Fibroblast of peridontal ligament (primary cell): Measurements from ENCODE around the gene GORAB.

Experiments
- DNase-seq: peaks from one replicate; pipeline ENCODE4 v3.0.0-alpha.2; 2010; ENCODE audit errors: extremely low read depth

GORAB gene

DNA sequence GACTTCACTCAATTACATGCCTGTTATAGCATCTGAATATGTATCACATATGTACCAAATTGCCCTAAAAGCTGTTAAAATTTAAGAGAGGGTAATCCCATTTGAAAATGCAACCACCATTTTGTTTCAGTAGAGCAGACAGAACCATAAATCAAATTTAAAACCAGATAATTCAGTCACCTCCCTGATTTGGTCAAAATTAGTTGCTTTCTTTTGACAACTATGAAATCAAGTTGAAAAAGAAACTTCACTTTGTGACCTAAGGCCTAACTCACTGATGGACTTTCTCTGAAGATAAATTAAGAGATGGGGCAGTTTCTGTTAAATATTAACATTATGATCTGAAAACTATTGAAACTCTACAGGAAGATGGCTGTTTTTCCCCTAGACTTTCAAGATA is 6.7 kb downstream of the GORAB start:
- DNase-seq = no peak

DNA sequence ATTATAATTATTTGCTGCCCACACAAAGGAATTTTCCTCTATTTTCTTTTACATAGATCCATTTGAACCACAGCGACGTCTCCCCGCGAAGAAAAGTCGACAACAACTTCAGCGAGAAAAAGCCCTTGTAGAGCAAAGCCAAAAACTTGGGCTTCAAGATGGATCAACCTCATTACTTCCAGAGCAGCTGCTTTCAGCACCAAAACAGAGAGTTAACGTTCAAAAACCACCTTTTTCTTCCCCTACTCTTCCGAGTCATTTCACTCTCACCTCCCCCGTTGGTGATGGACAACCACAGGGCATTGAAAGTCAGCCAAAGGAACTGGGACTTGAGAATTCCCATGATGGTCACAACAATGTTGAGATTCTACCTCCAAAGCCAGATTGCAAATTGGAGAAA is 7.2 kb downstream of the GORAB start:
- DNase-seq = no peak

DNA sequence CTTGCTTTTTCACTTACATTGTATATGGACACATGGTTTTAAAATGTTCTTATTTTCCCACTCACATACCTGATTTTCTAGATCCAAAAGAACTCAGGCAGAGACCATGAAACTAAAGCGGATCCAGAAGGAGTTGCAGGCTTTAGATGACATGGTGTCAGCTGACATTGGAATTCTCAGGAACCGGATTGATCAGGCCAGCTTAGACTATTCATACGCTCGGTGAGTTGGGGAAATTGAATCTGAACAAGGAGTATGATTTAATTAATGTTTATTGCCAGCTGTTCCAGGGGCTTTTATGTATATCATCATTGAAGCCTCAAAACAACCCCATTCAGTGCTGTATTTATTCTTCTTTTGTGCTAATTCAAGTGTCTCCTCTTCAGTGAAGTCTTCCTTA is 12.7 kb downstream of the GORAB start:
- no peak for DNase-seq

DNA sequence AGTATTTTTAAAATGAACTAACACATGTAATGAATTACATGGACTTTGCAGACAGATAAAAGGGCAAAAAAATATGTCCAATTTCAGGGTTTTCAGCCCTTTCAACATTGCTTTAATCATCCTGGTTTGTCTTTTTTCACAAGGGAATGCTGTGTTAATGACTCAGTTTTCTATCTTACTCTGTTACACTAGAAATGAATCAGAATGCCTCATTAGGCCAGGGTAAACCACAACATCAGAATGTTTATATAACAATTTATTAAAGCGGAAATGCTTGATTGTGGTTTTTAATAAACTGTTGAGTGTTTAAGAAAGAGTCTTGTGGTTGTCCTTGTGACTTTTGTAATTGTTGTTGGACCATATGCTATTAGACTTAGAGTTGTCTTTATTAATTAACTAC is 13.5 kb downstream of the GORAB start:
- peak; percentile 92 for DNase-seq

DNA sequence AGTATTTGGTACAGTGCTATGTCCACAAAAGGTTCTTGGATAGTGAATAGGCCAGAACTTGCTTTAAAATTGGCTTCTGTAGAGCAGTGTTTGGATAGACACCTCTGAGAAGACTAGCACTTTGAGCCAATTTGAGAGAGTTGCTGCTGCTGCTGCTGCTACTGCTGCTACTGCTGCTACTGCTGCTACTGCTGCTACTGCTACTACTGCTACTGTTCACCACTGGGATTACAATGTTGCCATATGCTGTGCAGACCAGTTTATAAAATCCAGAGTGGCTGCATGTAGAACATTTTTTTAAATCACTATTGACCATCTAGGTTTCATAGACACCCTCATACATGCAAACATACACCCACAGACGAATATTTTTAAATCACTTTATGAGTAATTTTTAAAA is 15.3 kb downstream of the GORAB start:
- DNase-seq = no peak

DNA sequence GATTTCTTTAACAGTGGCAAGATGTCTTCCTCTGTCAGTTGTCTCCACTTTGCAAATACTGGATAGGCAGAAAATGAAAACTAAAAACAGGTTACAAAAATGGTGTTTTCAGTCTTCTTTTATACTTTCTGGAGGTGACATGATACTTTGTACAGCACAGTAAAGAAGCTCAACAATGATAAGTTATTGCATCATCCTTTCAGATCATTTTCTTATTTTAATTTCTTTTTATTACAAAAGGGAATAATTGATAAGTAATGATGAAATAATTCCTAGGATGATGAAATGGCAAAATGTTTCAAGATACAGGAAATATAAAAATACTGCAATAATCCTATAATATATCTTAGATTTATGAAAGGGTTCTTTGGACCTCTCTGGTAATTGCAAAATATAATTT is 16.5 kb downstream of the GORAB start:
- no peak for DNase-seq

DNA sequence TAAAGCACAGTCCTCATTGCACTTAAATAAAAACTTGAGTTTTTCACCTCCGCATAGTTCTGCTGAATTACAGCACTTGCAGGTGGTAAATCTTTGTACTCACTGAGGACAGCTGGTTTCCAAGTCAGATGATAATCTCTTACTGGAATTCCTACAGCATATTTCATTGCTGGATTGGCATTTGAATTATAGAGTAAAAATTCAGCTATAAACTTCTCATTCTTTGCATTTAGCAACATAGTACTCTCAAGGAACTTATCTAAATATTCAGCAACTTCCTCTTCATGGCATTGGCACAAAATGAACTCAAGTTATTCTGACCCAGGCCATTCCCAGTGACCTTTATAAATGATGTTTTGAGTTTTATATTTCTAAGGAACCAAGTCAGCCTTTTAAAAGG is 23.4 kb downstream of the GORAB start:
- DNase-seq = peak; percentile 56

DNA sequence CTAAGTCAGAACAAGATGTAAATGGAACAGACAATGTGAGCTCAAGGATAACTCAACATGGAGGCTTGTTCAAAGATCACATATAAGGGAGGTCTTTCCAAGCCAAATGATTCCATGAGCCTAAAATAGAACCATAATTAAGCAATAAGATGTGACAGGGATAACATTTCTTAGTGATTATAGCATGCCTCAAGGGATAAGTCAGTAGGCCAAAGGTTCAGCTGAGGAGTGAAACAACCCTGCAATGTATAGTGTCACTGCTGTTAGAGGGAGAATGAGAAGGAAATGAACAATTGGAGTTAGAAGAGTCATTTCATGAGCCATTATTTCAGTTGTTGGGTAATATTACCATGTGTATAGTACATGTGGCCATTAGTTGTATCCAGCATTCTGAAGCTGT is 25.0 kb downstream of the GORAB start:
- DNase-seq = peak; percentile 66

DNA sequence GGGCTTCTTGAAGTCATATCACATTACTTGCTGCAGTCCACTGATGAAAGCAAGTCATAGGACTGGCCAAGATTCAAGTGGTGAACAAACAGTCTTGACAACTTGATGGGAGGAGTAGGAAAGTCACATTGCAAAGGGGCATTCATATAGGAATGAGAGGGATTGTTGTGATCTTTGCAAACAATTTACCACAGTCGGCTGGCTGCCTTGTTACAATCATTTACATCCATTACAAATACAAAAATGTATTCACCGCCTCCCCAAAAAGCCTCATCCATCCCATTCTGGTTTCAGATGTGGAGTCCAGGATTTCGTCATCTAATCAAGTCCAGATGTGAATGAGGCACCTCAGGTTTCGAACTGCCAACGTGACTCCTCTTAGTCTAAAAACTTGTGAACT is 26.8 kb downstream of the GORAB start:
- peak; percentile 64 for DNase-seq

DNA sequence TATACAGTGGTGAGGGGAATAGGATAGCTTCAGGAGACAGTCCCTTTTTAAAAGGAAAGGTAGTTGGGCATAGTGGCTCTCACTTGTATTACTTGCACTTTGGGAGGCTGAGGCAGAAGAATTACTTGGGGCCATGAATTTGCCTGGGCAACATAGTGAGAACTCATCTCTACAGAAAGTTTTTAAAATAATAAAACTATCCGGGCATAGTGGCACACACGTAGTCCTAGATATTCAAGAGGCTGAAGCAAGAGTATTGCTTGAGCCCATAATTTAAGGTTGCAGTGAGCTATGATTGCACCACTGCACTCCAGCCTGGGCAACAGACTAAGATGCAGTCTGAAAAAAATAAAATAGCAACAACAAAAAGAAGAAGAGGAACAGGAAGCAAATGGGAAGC is 27.2 kb downstream of the GORAB start:
- no peak for DNase-seq

DNA sequence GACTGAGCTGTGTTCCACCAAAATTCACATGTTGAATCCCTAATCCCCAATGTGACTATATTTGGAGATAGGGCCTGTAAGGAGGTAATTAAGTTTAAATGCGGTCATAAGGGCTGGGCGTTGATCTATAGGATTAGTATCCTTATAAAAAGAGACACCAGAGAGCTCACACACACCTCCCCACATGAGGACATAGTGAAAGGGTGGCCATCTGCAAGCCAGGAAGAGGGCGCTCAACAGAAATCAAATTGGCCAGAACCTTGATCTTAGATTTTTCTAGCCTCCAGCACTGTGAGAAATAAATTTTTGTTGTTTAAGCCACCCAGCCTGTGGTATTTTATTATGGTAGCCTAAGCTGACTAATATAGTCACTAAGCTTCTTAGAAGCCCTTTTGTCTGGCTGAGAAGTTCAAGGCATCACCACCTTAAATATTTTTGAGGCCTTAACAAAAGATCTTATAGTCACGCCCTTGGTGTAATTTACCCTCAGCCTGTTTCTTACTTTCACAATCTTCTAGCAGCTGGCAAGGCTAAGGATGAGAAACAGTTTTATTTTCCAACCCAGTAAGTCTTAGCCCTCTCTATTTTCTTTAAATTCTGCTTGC is 28.8 kb downstream of the GORAB start:
- no peak for DNase-seq

DNA sequence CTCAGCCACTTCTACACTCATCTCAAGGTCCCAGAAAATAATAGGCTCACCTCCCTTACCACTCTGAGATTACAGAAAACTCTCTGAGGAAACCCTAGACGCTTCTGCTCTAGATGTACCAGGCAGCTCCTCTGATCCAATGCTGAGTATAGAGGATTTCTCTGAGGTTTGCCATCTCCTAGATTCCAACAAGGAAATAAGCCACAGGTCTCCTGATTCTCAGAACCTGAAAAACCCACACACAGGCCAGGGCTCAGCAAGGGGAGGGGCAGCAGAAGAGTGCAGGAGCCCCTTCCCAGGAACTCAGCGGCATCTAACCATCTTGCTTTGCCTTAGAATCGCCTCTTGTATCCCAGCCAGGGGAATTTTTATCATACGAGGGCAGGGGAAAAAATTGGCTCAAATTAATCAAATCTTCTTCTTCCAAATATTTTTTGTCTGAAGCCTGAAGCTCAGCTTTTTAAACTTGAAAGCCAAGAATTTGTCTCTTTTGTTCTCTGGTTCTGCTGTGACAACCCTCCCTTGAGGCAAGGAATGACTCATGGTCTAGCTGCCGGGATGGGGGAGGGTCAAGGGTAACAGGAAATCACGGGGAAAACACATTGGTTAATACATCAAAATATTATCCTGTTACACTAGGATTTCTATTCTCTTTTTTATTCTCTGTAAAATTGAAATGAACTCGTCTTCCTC is 30.8 kb downstream of the GORAB start:
- DNase-seq = peak; percentile 92

DNA sequence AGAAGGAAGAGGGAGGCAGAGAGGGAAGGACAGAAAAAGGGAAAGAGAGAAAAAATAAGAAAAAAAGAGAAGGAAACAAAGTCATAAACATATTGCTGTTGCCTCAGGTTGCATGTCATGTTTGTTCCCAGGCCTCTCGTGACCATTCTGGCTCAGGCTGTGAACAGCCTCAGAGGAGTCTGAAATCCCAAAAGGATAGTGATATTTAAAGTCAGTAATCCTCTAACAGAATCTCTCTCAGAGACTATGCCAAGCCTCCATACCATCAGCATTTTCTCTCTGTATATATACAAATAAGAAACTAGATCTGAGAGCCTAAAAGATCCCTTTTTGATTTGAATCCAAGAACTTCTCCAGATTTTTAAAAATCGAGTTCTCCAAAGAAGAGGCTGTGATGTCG is 35.2 kb downstream of the GORAB start:
- peak; percentile 59 for DNase-seq

DNA sequence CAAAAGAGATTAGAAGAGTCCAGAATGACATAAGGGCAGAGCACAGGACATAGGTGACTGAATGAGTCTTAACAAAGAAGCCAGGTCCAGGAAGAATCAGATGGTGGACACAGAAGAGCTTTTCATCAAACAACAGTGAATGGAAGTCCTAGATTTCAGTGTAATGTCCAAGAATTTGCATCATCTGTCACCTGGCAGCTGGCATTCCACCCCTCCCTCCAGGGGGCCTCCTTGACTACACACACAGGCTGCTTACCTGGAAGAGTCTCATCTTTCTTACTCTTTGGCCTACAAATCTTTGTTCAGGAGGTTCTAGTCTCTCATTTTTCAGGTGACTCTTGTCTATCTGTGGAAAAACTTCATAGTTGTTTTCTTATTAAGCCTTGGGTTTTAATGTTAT is 36.2 kb downstream of the GORAB start:
- DNase-seq = no peak

DNA sequence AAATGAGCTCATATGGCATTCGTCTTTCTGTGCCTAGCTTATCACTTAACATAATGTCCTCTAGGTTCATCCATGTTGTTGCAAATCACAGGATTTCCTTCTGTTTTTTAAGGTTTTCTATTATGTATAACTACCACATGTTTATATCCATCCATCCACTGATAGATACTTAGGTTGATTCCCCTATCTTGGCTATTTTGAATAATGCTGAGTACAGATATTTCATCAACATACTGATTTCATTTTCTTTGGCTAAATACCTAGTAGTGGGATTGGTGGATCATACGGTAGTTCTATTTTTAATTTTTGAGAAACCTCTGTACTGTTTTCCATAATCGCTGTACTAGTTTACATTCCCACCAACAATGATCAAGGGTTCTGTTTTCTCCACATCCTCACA is 45.0 kb downstream of the GORAB start:
- no peak for DNase-seq

DNA sequence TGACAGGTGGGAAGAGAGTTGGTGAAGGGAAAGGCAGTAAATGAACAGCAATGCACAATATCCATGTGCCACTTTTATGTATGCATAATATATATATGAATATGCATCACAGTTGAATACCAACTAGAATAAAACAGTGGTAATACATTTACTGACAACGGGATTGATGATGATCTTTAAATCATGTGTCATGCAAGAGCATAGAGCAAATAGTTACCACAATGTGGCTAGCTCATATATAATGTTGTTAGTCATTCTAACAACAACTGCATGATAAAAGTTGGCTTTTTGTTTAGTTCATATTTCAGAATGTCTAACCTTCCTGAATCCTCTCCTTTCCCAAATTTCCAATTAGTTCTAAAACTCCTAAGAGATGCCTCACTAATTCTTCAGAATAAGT is 46.4 kb downstream of the GORAB start:
- peak; percentile 25 for DNase-seq

DNA sequence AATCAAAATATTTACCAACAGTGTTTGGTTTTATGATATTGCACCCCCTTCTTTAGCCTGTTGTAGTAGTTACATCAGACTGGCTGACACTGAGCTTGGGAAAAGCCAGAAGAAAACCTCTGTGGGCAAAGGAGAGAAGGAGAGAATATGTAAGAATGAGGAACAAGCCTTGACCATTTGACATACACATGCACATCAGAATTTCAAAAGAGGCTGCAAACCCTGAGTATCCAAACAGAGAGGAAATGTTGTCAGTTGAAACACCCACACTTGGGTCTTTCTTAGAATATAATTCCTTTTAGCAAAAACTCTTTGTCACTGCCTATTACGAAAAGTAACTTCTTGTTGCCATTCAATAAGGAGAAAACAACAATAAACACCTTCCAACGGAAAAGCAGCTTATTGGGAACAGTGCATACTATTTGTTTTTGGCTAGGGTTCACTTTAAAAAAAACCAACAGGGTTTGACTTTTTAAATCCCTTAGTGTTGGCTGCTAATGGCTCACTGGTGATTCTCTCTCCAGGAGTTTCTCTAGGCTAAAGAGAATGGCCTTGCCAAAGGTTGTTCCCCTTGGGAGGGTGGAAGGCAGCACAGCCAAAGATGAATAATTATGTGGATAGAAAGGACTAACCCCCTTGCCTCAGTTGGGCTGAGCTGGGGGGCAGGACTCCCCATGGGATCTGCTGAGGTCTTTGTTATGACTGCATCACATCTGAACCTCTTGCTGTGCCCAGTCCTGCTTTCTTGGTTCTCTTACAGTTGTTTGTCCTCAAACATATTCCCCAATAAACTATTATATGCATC is 48.9 kb downstream of the GORAB start:
- peak; percentile 56 for DNase-seq

DNA sequence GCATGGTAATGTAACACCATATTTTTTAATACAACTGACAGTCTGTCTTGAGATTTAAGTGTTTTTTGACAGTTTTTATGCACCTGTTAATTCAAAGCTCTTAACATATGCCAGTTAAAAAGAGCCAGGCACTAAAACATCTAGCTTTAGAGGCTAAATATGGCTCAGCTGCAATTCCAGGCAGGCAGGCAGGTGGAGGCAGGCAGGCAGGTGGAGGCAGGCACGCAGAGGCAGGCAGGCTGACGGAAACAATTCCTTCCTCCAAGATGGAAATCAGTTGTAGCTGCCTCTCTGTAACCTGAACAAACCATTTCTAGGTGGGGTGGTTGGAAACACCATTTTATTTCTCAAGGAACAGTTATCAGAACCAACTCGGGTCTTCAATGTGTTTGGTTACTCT is 51.2 kb downstream of the GORAB start:
- no peak for DNase-seq

DNA sequence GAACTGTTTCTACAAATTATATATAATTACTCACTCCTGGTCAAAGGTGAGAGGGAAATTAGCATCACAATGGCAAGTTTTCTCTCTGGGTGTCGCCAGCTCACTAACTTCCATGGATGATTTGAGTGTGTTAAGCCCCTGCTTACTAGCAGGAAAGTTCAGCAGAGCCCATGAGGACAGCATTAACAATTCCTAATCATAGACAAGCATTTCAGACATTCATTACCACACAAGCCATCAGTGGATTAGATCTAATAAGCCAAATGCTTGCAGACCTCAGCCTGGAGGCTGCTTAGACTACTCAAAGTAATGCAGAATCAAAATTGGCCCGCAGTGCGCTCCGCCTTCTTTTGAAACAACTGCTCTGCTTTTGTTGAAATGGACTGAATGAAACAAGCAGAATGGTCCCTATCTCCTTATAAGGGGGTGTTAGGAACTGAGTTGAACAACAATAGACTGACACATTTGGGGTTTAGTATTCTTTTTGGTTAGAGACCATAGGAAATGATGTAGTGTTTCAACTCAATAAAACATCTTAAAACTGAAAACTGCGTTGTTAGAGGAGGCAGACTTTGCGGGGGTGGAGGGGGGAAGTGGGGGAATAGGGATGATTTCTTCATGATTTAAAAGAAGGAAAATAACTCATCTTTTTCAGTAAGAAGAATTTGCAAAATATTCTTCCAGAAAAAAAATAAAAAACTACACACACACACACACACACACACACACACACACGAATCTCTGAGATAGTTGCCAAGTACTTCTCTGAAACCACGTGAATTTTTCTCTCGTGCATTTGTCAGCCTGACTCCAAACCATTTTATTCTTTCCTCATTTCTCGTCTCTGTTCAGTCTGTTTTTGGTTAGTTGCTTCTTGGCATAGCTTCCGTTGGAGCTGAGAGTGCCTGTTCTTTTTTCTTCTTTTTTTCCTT is 54.6 kb downstream of the GORAB start:
- DNase-seq = peak; percentile 99

DNA sequence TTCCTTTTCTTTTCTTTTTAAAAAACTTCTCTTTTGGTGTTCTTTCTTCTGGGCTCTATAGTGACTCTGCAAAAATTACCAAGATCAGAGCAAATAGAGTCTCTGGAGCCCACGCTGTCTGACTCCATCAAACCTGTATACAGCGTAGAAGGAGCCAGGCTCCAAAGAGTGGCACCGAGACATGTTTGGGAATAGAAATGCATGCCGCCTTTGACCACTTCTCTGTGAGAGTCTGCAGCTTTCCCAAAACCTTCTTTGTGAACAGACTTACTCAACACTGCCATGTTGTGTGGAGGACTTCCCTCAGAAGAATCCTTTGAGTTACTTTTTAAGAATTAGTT is 55.3 kb downstream of the GORAB start:
- no peak for DNase-seq

DNA sequence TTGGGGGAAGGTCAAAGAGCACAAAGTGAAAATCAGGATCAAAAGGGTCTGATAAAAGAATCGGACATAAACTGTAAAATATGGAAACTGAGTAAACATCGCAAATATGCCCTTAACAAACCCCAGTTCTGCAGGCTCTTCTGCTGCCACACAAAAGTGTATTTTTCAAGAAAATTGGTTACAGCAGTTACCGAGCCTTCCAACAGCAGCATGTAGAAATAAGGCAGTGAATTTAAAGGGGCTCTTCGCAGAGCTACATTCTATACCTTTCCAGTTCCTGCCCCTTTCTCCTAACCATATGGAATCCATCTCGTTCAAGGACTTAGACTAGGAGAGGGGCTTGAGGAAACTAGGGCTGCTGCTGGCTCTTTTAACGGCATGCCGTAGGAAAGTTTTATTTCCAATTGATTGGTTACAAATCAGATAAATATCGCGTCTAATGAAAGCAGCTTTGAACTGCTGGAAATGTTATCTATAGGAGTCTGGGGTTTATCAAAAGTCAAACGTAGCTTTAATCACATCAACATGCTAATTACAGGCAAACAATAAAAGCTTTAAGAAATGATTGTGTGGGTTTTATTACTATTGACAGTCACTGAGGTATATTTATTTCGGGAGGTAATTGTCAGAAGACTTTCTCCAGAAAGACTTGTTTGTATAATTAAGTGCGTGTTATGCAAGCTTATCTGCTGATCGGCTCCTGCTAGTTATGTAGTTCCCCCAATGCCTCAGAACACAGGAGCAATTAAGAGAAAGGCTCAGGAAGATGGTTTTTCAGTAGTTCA is 59.1 kb downstream of the GORAB start:
- DNase-seq = peak; percentile 68
